ENCODE measurements around the gene SRCIN1. TPM values are rescaled to one million over a fixed set of nuclear protein-coding genes. Genes with fewer than 3 reads are reported as not detected.

SRCIN1 gene
- total and polyA plus RNA-seq, 2 donors (not counting 1 experiment from before 2014, with no cell fraction given) = 0.44 to 1.1 TPM

- H4K20me1 ChIP-seq (ENCODE audit: control insufficient read depth, insufficient read depth, low read length, poor library complexity, severe bottlenecking) = no peaks in the 10 kb centered on the region
- Mint-ChIP-seq H3K9me3 (ENCODE audit: insufficient read depth) (no peaks in the 10 kb centered on the region), H3K27me3 (peaks cover 45% of the 10 kb centered on the region), H3K4me1 (peaks cover 15% of the 10 kb centered on the region), H3K27ac (peak overlapping the region; percentile 37), H3K4me3 (peak overlapping the region; percentile 86)
- intact Hi-C loops (cut with micrococcal nuclease) = no loop called here
- TF ChIP-seq CTCF (IDR thresholded peaks at IDR 0.05) = peak; percentile 64
- TF ChIP-seq EZH2 (IDR thresholded peaks at IDR 0.05; ENCODE audit: borderline replicate concordance, insufficient read depth, low read depth, low read length, poor library complexity, severe bottlenecking) = no peak
- H3K36me3 ChIP-seq (replicated peaks in 1 of 2; ENCODE audit: control extremely low read depth in 1 of 2, control insufficient read depth in 1 of 2, extremely low read depth in 1 of 2, insufficient read depth in 2 of 2, low read length in 1 of 2) = no peaks in the 10 kb centered on the region
- peak overlapping the region; percentile 66 for H2AFZ ChIP-seq (ENCODE audit: insufficient read depth, low read depth, low read length, poor library complexity, severe bottlenecking)
- H3K27me3 ChIP-seq (replicated peaks in 1 of 4; ENCODE audit: control extremely low read depth in 1 of 4, control insufficient read depth in 3 of 4, insufficient read depth in 4 of 4, low read length in 3 of 4) = peaks cover 0 to 28% (median 3%) of the 10 kb centered on the region in 4 experiments
- peak overlapping the region; percentile 72 for H3K4me2 ChIP-seq (replicated peaks; ENCODE audit: low read depth, low read length, poor library complexity, severe bottlenecking)
- H3K9ac ChIP-seq (ENCODE audit: low read length) = peak overlapping the region; percentile 26
- H3K27ac ChIP-seq (ENCODE audit: low read length in 2 of 2) = no peak overlapping the region
- WGBS (ENCODE audit: insufficient coverage) = 60% methylated on average over 27 of the region's 27 CpGs
- H3K4me1 ChIP-seq (ENCODE audit: control insufficient read depth in 2 of 2, insufficient read depth in 2 of 2, low read length in 2 of 2) = peaks cover 5 to 6% of the 10 kb centered on the region in 2 donors
- no peaks in the 10 kb centered on the region for H3K79me2 ChIP-seq (ENCODE audit: control insufficient read depth, insufficient read depth, low read length)
- ChIA-PET POLR2A (no interaction called here), CTCF (interaction anchor here (0.6 to 1.7 kb wide), 6 partner anchors 17 to 431 kb away, joined by 3 read pairs; no protein-coding TSS in a partner anchor)
- DNase-seq (peak; percentile 73), ATAC-seq (ENCODE audit: low read depth) (peak; percentile 72)
- peaks cover 0 to 6% (median 0%) of the 10 kb centered on the region in 3 donors for H3K9me3 ChIP-seq (ENCODE audit: control extremely low read depth in 1 of 3, control insufficient read depth in 2 of 3, insufficient read depth in 1 of 3, low read length in 2 of 3)
- H3K4me3 ChIP-seq (ENCODE audit: control extremely low read depth in 1 of 5, extremely low read depth in 1 of 5, insufficient read depth in 1 of 5, low read depth in 2 of 5, low read length in 4 of 5) = peak overlapping the region in 3 of 5 experiments; percentile 15 to 35 (median 33)
Measured at GRCh38 chr17:38508954-38509771, 96.6 kb downstream of the SRCIN1 start.

DNA sequence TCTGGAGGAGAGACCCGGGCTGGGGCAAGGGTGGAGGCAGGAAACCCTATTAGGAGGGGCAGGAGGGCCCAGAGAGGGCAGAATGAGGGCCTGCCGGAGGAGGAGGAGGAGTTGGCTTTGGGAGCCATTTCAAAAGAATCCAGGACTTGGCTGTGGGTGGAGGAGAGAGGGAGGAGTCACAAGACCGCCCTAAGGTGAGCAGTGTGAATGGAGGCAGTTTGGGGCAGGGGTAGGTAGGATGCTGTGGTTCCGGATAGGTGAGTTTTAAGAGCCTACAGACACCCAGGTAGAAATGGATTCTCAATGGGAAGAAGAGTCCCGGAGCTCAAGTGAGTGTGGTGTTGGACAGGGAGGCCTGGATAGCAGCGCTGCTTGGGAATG is 97.2 kb downstream of the SRCIN1 start:
- ATAC-seq (ENCODE audit: low read depth) = no peak
- CTCF ChIA-PET = interaction anchor here (0.9 to 1.7 kb wide), 4 partner anchors 85 to 431 kb away, joined by 3 to 4 read pairs (median 3); no protein-coding TSS in a partner anchor
- WGBS (ENCODE audit: insufficient coverage) = 92% methylated on average over 6 of the region's 6 CpGs

More for the DNA sequence above, 97.2 kb downstream of the SRCIN1 start:
- DNase-seq = no peak
- Histone ChIP-seq H3K27ac (ENCODE audit: low read length in 2 of 2) (no peak overlapping the region), H3K79me2 (ENCODE audit: control insufficient read depth, insufficient read depth, low read length) (no peaks in the 10 kb centered on the region), H3K36me3 (replicated peaks in 1 of 2; ENCODE audit: control extremely low read depth in 1 of 2, control insufficient read depth in 1 of 2, extremely low read depth in 1 of 2, insufficient read depth in 2 of 2, low read length in 1 of 2) (no peaks in the 10 kb centered on the region), H4K20me1 (ENCODE audit: control insufficient read depth, insufficient read depth, low read length, poor library complexity, severe bottlenecking) (no peaks in the 10 kb centered on the region), H2AFZ (ENCODE audit: insufficient read depth, low read depth, low read length, poor library complexity, severe bottlenecking) (no peak overlapping the region), H3K4me2 (replicated peaks; ENCODE audit: low read depth, low read length, poor library complexity, severe bottlenecking) (no peak overlapping the region), H3K9me3 (ENCODE audit: control extremely low read depth in 1 of 3, control insufficient read depth in 2 of 3, insufficient read depth in 1 of 3, low read length in 2 of 3) (peaks cover 0 to 6% (median 0%) of the 10 kb centered on the region in 3 donors), H3K4me3 (ENCODE audit: control extremely low read depth in 1 of 5, extremely low read depth in 1 of 5, insufficient read depth in 1 of 5, low read depth in 2 of 5, low read length in 4 of 5) (no peak overlapping the region), H3K4me1 (ENCODE audit: control insufficient read depth in 2 of 2, insufficient read depth in 2 of 2, low read length in 2 of 2) (peaks cover 5 to 6% of the 10 kb centered on the region in 2 donors), H3K27me3 (replicated peaks in 1 of 4; ENCODE audit: control extremely low read depth in 1 of 4, control insufficient read depth in 3 of 4, insufficient read depth in 4 of 4, low read length in 3 of 4) (peaks cover 0 to 28% (median 3%) of the 10 kb centered on the region in 4 experiments), H3K9ac (ENCODE audit: low read length) (no peak overlapping the region)
- peak overlapping the region; percentile 53 for H3K4me3 Mint-ChIP-seq
- no peak overlapping the region for H3K27ac Mint-ChIP-seq
- peaks cover 45% of the 10 kb centered on the region for H3K27me3 Mint-ChIP-seq
- H3K4me1 Mint-ChIP-seq = peaks cover 15% of the 10 kb centered on the region
- TF ChIP-seq EZH2 (IDR thresholded peaks at IDR 0.05; ENCODE audit: borderline replicate concordance, insufficient read depth, low read depth, low read length, poor library complexity, severe bottlenecking) (no peak), CTCF (IDR thresholded peaks at IDR 0.05) (no peak)
- H3K9me3 Mint-ChIP-seq (ENCODE audit: insufficient read depth) = no peaks in the 10 kb centered on the region
- intact Hi-C loops (cut with micrococcal nuclease) = no loop called here
- POLR2A ChIA-PET = no interaction called here

Measured in B cell (primary cell).